ENCODE data around the gene SMYD3.

The SMYD3 gene

GRCh38 chr1:245906207-245906606 lies 600.9 kb downstream of the SMYD3 start:
- no peak for DNase-seq (ENCODE audit: low read depth)

GRCh38 chr1:245903851-245904250 lies 603.2 kb downstream of the SMYD3 start:
- TF ChIP-seq, protein P1, sequence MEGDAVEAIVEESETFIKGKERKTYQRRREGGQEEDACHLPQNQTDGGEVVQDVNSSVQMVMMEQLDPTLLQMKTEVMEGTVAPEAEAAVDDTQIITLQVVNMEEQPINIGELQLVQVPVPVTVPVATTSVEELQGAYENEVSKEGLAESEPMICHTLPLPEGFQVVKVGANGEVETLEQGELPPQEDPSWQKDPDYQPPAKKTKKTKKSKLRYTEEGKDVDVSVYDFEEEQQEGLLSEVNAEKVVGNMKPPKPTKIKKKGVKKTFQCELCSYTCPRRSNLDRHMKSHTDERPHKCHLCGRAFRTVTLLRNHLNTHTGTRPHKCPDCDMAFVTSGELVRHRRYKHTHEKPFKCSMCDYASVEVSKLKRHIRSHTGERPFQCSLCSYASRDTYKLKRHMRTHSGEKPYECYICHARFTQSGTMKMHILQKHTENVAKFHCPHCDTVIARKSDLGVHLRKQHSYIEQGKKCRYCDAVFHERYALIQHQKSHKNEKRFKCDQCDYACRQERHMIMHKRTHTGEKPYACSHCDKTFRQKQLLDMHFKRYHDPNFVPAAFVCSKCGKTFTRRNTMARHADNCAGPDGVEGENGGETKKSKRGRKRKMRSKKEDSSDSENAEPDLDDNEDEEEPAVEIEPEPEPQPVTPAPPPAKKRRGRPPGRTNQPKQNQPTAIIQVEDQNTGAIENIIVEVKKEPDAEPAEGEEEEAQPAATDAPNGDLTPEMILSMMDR (IDR thresholded peaks at IDR 0.05; ENCODE audit: insufficient read depth, low read depth, low read length, missing control alignments) = no peak
- H3K4me3 ChIP-seq (ENCODE audit: low read depth, low read length) = no peak overlapping the region
- no peak for DNase-seq (ENCODE audit: low read depth)

More at GRCh38 chr1:245906207-245906606, 600.9 kb downstream of the SMYD3 start:
- H3K4me3 ChIP-seq (ENCODE audit: low read depth, low read length) = no peak overlapping the region
- TF ChIP-seq, protein P1 (IDR thresholded peaks at IDR 0.05; ENCODE audit: insufficient read depth, low read depth, low read length, missing control alignments) = no peak

GRCh38 chr1:245901565-245901964 lies 605.5 kb downstream of the SMYD3 start:
- no peak for DNase-seq (ENCODE audit: low read depth)
- TF ChIP-seq, protein P1 (IDR thresholded peaks at IDR 0.05; ENCODE audit: insufficient read depth, low read depth, low read length, missing control alignments) = no peak
- no peak overlapping the region for H3K4me3 ChIP-seq (ENCODE audit: low read depth, low read length)

DNA sequence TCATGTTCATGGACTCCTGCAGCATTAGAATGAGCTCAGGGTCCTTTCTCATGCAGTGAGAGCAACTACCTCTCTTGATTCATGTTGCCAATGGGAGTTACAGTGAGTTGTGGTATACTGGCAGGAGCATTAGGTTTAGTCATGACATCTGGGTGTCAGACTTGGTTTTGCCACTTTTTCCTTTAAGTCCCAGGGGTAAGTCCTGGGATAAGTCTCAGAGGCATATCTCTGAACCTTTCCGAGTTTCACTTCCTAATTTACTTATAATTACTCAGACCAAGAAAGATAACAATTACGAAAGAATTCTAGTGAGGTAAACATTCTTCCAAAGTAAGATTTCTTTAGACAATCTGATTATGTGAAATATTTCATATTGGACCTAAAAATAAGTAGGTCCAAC lies 606.0 kb downstream of the SMYD3 start:
- no peak overlapping the region for H3K4me3 ChIP-seq (ENCODE audit: low read depth, low read length)
- TF ChIP-seq, protein P1 (IDR thresholded peaks at IDR 0.05; ENCODE audit: insufficient read depth, low read depth, low read length, missing control alignments) = no peak
- peak; percentile 34 for DNase-seq (ENCODE audit: low read depth)

DNA sequence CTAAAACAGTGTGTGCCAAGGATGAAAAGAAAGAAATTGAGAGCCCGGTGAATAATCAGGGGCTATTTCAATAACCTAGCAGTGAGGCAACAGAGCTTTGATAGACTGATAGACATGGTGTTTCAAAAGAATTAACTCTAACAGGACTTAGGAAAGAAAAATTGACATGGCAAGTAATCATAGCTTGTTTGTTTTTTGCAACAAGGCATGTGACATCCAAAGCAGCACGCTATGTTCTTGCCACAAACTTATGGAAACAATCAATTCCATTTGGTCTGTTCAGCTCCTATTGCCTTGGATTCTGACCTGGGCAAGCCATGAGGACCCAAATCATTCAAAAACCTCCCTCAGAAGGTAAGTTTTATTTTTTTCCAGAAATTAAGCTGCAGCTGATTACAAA lies 608.5 kb downstream of the SMYD3 start:
- no peak overlapping the region for H3K4me3 ChIP-seq (ENCODE audit: low read depth, low read length)
- TF ChIP-seq, protein P1 (IDR thresholded peaks at IDR 0.05; ENCODE audit: insufficient read depth, low read depth, low read length, missing control alignments) = no peak
- no peak for DNase-seq (ENCODE audit: low read depth)

DNA sequence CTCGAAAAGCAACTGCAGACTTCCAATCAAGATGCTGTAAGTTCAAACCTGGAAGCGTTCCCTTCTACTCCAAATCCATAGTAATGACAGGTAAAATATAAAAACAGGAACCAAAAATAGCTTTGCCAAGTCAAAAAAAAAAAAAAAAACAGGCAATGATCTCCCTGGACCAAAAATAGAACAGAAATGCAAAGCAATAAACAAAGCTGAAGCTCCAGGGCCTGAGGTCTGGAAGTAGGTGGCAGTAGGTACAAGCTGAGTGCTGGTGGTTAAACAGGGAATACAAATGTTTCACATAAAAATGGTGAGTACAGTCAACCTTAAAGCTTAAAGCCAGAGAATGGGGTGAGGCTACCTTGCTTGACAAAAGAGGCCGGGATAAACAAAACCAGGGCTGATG lies 610.8 kb downstream of the SMYD3 start:
- TF ChIP-seq, protein P1 (IDR thresholded peaks at IDR 0.05; ENCODE audit: insufficient read depth, low read depth, low read length, missing control alignments) = no peak
- no peak for DNase-seq (ENCODE audit: low read depth)
- no peak overlapping the region for H3K4me3 ChIP-seq (ENCODE audit: low read depth, low read length)

DNA sequence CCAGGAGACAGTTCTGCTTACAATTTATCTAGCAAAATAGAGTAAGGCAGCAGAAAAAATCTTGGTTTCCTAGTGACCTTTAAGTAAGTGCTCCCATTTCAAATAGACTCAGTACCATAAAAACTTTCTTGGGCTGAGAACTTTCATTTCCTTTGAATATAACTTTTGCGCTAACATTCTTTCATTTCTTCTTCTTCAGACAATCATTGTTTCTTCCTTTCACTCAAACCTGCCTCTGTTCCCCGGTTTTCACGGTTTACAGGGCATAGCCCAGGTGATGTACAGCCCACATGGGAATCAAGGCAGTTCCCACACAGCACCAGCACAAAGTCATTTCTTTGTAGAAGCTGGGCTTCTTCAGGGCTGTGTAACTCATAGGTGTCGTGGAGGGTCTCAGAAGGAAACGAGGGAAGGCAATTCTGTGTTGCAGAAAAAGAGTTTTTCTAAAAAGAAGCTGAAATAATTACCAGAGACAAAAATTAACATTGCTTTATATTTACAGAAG lies 611.6 kb downstream of the SMYD3 start:
- H3K4me3 ChIP-seq (ENCODE audit: low read depth, low read length) = no peak overlapping the region
- TF ChIP-seq, protein P1 (IDR thresholded peaks at IDR 0.05; ENCODE audit: insufficient read depth, low read depth, low read length, missing control alignments) = no peak
- no peak for DNase-seq (ENCODE audit: low read depth)
